H9 (cell line): Measurements from ENCODE around the gene APOC1. TPM values are rescaled to one million over a fixed set of nuclear protein-coding genes. Genes with fewer than 3 reads are reported as not detected.

Experiments
- DNase-seq: peaks from one replicate; pipeline ENCODE4 v3.0.0-alpha.2; 2017
- H2AFZ ChIP-seq: one replicate; pipeline ENCODE4 v1.6.1; 2013; ENCODE audit warnings: mild to moderate bottlenecking, low read length, control low read depth, moderate library complexity
- H2AK5ac ChIP-seq: 2 replicates; pipeline ENCODE4 v1.6.1; 2013; ENCODE audit warnings: low read length, control low read depth, mixed read lengths; ENCODE audit not compliant: insufficient read length
- H2BK120ac ChIP-seq: one replicate; pipeline ENCODE4 v1.6.1; 2013; ENCODE audit warnings: low read depth, mild to moderate bottlenecking, low read length, control low read depth, inconsistent platforms; ENCODE audit not compliant: poor library complexity, severe bottlenecking
- H2BK12ac ChIP-seq: 2 replicates; pipeline ENCODE4 v1.6.1; 2013; ENCODE audit warnings: low read length, control low read depth, mixed read lengths, low read depth; ENCODE audit not compliant: insufficient read length
- H2BK15ac ChIP-seq: 2 replicates; pipeline ENCODE4 v1.6.1; 2013; ENCODE audit warnings: low read depth, low read length, control low read depth
- H2BK20ac ChIP-seq: one replicate; pipeline ENCODE4 v1.6.1; 2013; ENCODE audit warnings: low read depth, mild to moderate bottlenecking, low read length, control low read depth, inconsistent platforms; ENCODE audit not compliant: poor library complexity, severe bottlenecking
- H2BK5ac ChIP-seq: 2 replicates; pipeline ENCODE4 v1.6.1; 2013; ENCODE audit warnings: low read length, control low read depth, mixed read lengths; ENCODE audit not compliant: insufficient read length
- H3K14ac ChIP-seq: 2 replicates; pipeline ENCODE4 v1.6.1; 2013; ENCODE audit warnings: low read length, control low read depth; ENCODE audit not compliant: insufficient read depth
- H3K18ac ChIP-seq: 2 replicates; pipeline ENCODE4 v1.6.1; 2013; ENCODE audit warnings: low read depth, mild to moderate bottlenecking, mixed read lengths, low read length, control low read depth; ENCODE audit not compliant: insufficient read length
- H3K23ac ChIP-seq: 2 replicates; pipeline ENCODE4 v1.6.1; 2013; ENCODE audit warnings: low read length, control low read depth, mixed read lengths, low read depth; ENCODE audit not compliant: insufficient read length
- H3K23me2 ChIP-seq: 2 replicates; pipeline ENCODE4 v1.6.1; 2013; ENCODE audit warnings: low read depth, mild to moderate bottlenecking, mixed read lengths, low read length, control low read depth; ENCODE audit not compliant: insufficient read length, poor library complexity, severe bottlenecking
- H3K27ac ChIP-seq: 2 replicates; pipeline ENCODE4 v1.5.1; 2013; ENCODE audit warnings: low read length, control low read depth, mixed read lengths, low read depth; ENCODE audit not compliant: insufficient read length
- H3K27me3 ChIP-seq: 2 replicates; pipeline ENCODE4 v1.6.1; 2013; ENCODE audit warnings: low read length, control low read depth, inconsistent platforms; ENCODE audit not compliant: insufficient read depth
- H3K4ac ChIP-seq: 2 replicates; pipeline ENCODE4 v1.6.1; 2013; ENCODE audit warnings: low read depth, mild to moderate bottlenecking, control low read depth, inconsistent platforms, low read length, moderate library complexity
- H3K4me1 ChIP-seq: 2 replicates; pipeline ENCODE4 v1.6.1; 2013; ENCODE audit warnings: low read length, control low read depth, inconsistent platforms; ENCODE audit not compliant: insufficient read depth
- H3K4me2 ChIP-seq: 2 replicates; pipeline ENCODE4 v1.6.1; 2013; ENCODE audit warnings: low read length, control low read depth, mixed read lengths; ENCODE audit not compliant: insufficient read length, insufficient read depth
- H3K56ac ChIP-seq: 2 replicates; pipeline ENCODE4 v1.6.1; 2013; ENCODE audit warnings: low read depth, mild to moderate bottlenecking, mixed read lengths, low read length, control low read depth; ENCODE audit not compliant: insufficient read length
- H3K79me1 ChIP-seq: 2 replicates; pipeline ENCODE4 v1.6.1; 2013; ENCODE audit warnings: low read depth, mild to moderate bottlenecking, moderate library complexity, low read length, control low read depth, inconsistent platforms; ENCODE audit not compliant: insufficient read depth, poor library complexity, severe bottlenecking
- H3K79me2 ChIP-seq: 2 replicates; pipeline ENCODE4 v1.6.1; 2013; ENCODE audit warnings: low read length, control low read depth, inconsistent platforms; ENCODE audit not compliant: insufficient read depth
- H3K9ac ChIP-seq: 2 replicates; pipeline ENCODE4 v1.6.1; 2013; ENCODE audit warnings: low read length, control low read depth, mixed read lengths; ENCODE audit not compliant: insufficient read length; ENCODE audit errors: extremely low read depth
- H3K9me3 ChIP-seq: one replicate; pipeline ENCODE4 v1.6.1; 2013; ENCODE audit warnings: low read depth, low read length, inconsistent platforms; ENCODE audit not compliant: control insufficient read depth
- H3T11ph ChIP-seq: one replicate; pipeline ENCODE4 v1.6.1; 2013; ENCODE audit warnings: mild to moderate bottlenecking, low read length, control low read depth, inconsistent platforms
- H4K20me1 ChIP-seq: one replicate; pipeline ENCODE4 v1.6.1; 2013; ENCODE audit not compliant: control insufficient read depth, insufficient read length, insufficient read depth
- H4K5ac ChIP-seq: 2 replicates; pipeline ENCODE4 v1.6.1; 2013; ENCODE audit warnings: low read depth, mild to moderate bottlenecking, mixed read lengths, low read length, control low read depth; ENCODE audit not compliant: insufficient read length
- H4K8ac ChIP-seq: replicated peaks from 2 replicates; pipeline ENCODE4 v1.6.1; 2013; ENCODE audit warnings: low read length, control low read depth, mixed read lengths, low read depth; ENCODE audit not compliant: insufficient read length
- H4K91ac ChIP-seq: 2 replicates; pipeline ENCODE4 v1.6.1; 2013; ENCODE audit warnings: low read depth, mild to moderate bottlenecking, moderate library complexity, mixed read lengths, low read length, control low read depth; ENCODE audit not compliant: insufficient read length
- H3K27ac Mint-ChIP-seq, 3 experiments: 2 replicates in 2 of 3; 3 replicates in 1 of 3; pipeline ENCODE4 v1.8.0; 2020 to 2021; ENCODE audit warnings: mixed read lengths in 3 of 3, mild to moderate bottlenecking in 1 of 3, moderate library complexity in 1 of 3
- H3K27me3 Mint-ChIP-seq: 2 replicates; pipeline ENCODE4 v1.8.0; 2021; ENCODE audit warnings: low read depth, mild to moderate bottlenecking, moderate library complexity, mixed read lengths
- H3K36me3 Mint-ChIP-seq, 3 experiments: 2 replicates in 2 of 3; 3 replicates in 1 of 3; pipeline ENCODE4 v1.8.0; 2020 to 2021; ENCODE audit warnings: low read depth in 3 of 3, mixed read lengths in 3 of 3; ENCODE audit not compliant: insufficient read depth in 1 of 3
- H3K4me1 Mint-ChIP-seq, 2 experiments: 2 replicates each; pipeline ENCODE4 v1.8.0; 2020; ENCODE audit warnings: mixed read lengths in 2 of 2
- H3K4me3 Mint-ChIP-seq, 2 experiments: 2 replicates in 1 of 2; 3 replicates in 1 of 2; pipeline ENCODE4 v1.8.0; 2020 to 2021; ENCODE audit warnings: mild to moderate bottlenecking in 2 of 2, mixed read lengths in 2 of 2, moderate library complexity in 1 of 2
- H3K9me3 Mint-ChIP-seq, 2 experiments: 2 replicates in 1 of 2; 3 replicates in 1 of 2; pipeline ENCODE4 v1.8.0; 2020; ENCODE audit warnings: mild to moderate bottlenecking in 2 of 2, mixed read lengths in 2 of 2, moderate library complexity in 1 of 2
- CTCF ChIP-seq: fragments of 200-600 bp; sonication (generic); conservative IDR thresholded peaks from 3 replicates; pipeline ENCODE4 v1.8.0; 2021; ENCODE audit warnings: antibody characterized with exemption, mild to moderate bottlenecking
- WGBS: extraction: QIAGEN DNeasy Blood & Tissue Kit; methylation state at CpG from one replicate; pipeline ENCODE4 v1.1.7; 2013; ENCODE audit warnings: missing lambda C conversion rate, low lambda C conversion rate, mixed read lengths; ENCODE audit not compliant: insufficient read length; ENCODE audit errors: extremely low coverage; 5-methylcytosine and 5-hydroxymethylcytosine counted together
- total RNA-seq: library from RNA; stranded (reverse); gene quantifications from 2 replicates; pipeline ENCODE4 v1.2.1, GENCODE V29; 2021

Gene APOC1
- total RNA-seq, 1 experiment from 2014 or later: 78.1 TPM

DNA sequence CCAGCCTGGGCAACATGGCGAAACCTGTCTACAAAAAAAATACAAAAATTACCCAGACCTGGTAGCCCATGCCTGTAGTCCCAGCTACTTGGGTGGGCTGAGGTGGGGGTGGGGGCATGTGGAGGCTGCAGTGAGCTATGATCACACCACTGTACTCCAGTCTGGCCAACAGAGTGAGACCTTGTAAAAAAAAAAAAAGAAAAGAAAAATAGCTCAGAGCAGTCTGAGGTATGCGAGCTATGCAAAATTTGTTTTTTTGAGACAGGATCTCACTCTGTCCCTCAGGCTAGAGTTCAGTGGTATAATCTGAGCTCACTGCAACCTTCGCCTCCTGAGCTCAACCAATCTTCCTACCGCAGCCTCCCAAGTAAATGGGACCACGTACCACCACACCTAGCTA lies 30.5 kb upstream of the APOC1 start:
- no peak overlapping the region for H2BK120ac ChIP-seq
- Mint-ChIP-seq H3K27ac (no peak overlapping the region), H3K9me3 (no peaks in the 10 kb centered on the region), H3K36me3 (peaks cover 22 to 62% (median 53%) of the 10 kb centered on the region in 3 experiments), H3K4me3 (no peak overlapping the region), H3K27me3 (no peaks in the 10 kb centered on the region; the same call in 1 of the 2 replicates), H3K4me1 (peaks cover 13 to 30% of the 10 kb centered on the region in 2 experiments)
- no peak overlapping the region for H4K5ac ChIP-seq
- H4K91ac ChIP-seq: no peak overlapping the region
- H3K14ac ChIP-seq: no peak overlapping the region
- H4K20me1 ChIP-seq: no peaks in the 10 kb centered on the region
- H3K23me2 ChIP-seq: no peaks in the 10 kb centered on the region
- no peak overlapping the region for H2BK15ac ChIP-seq
- H2BK12ac ChIP-seq: no peak overlapping the region
- no peak overlapping the region for H3K23ac ChIP-seq
- H3K56ac ChIP-seq: no peak overlapping the region
- no peak overlapping the region for H4K8ac ChIP-seq
- no peaks in the 10 kb centered on the region for H3K4me1 ChIP-seq
- H2BK20ac ChIP-seq: no peak overlapping the region
- no peaks in the 10 kb centered on the region for H3K79me1 ChIP-seq
- no peaks in the 10 kb centered on the region for H3K79me2 ChIP-seq
- TF ChIP-seq CTCF: no peak
- no peak overlapping the region for H2BK5ac ChIP-seq
- H3K4me2 ChIP-seq: no peak overlapping the region
- H3K18ac ChIP-seq: no peak overlapping the region
- H2AK5ac ChIP-seq: no peak overlapping the region
- no peak overlapping the region for H3K4ac ChIP-seq
- no peaks in the 10 kb centered on the region for H3K9me3 ChIP-seq
- no peak for DNase-seq
- H3K27ac ChIP-seq: no peak overlapping the region
- H3K27me3 ChIP-seq: no peaks in the 10 kb centered on the region
- no peak overlapping the region for H3T11ph ChIP-seq
- no peak overlapping the region for H3K9ac ChIP-seq
- no CpG with 5 or more reads among the region's 5 CpGs for WGBS
- H2AFZ ChIP-seq: no peak overlapping the region
